Renal cortical epithelial cell (primary cell): Measurements from ENCODE around the gene PARP6. TPM values are rescaled to one million over a fixed set of nuclear protein-coding genes. Genes with fewer than 3 reads are reported as not detected.

ENCODE experiments used
- DNase-seq: peaks from one replicate; pipeline ENCODE4 v3.0.0-alpha.2; 2011; ENCODE audit warnings: low read depth
- total RNA-seq: library from RNA; depleted of rRNA; stranded (reverse); fragments of >200 nt; gene quantifications from 2 replicates; pipeline ENCODE4 v1.2.3, GENCODE V29; 2014

PARP6 gene
- total RNA-seq, 1 donor from 2014 or later = 22.3 TPM

- peak; percentile 78 for DNase-seq
Measured at GRCh38 chr15:72231833-72232478, 40.4 kb downstream of the PARP6 start.

- DNase-seq = peak; percentile 86
Measured at GRCh38 chr15:72231066-72231832, 41.1 kb downstream of the PARP6 start, which contains the start of gene PKM. Gene PKM, minus strand, starts transcription at chr15:72231190. Its CDS starts 12,093 bp downstream, at chr15:72219097.

DNA sequence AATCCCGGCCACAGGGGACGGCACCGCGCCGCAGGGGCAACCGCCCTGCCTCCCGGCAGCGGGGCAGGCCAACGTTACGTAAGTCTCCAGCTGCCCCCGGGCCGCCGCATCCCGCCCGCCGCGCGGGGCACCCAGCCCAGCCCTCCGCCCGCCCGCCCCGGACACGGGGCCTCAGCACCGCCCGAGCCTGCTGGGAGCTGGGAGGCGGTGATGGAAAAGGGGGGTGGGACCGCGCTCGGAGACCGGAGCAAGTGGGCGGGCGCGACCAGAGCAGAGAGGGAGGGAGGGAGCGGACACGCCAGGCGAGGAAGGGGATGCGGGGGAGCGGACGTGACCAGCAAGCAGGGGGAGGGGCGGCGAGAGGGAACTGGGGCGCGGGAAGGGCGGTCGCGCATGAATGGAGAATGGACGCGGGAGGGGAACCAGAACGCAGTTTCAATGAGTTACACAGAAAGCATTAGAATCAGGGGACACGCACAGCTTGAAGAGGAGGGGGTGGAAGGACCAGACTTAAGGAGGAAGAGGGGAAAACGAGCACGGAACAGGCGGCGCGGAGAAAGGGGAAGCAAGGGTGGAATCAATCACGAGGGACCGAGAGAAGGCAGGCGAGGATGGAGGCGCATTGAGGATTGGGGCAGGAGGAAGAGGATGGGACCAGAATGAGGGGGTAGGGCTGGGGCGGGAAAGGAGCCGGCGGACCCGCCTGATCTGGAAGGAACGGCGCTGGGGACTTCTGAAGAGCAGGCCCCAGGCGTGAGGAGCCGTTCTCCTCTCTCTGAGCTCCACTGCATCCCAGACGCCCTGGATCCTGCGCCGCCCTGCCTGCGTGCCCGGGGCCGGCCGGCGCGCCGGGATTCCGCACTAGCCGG lies 41.9 kb downstream of the PARP6 start:
- peak; percentile 65 for DNase-seq

- no peak for DNase-seq
Measured at GRCh38 chr15:72229947-72230196, 42.5 kb downstream of the PARP6 start.

DNA sequence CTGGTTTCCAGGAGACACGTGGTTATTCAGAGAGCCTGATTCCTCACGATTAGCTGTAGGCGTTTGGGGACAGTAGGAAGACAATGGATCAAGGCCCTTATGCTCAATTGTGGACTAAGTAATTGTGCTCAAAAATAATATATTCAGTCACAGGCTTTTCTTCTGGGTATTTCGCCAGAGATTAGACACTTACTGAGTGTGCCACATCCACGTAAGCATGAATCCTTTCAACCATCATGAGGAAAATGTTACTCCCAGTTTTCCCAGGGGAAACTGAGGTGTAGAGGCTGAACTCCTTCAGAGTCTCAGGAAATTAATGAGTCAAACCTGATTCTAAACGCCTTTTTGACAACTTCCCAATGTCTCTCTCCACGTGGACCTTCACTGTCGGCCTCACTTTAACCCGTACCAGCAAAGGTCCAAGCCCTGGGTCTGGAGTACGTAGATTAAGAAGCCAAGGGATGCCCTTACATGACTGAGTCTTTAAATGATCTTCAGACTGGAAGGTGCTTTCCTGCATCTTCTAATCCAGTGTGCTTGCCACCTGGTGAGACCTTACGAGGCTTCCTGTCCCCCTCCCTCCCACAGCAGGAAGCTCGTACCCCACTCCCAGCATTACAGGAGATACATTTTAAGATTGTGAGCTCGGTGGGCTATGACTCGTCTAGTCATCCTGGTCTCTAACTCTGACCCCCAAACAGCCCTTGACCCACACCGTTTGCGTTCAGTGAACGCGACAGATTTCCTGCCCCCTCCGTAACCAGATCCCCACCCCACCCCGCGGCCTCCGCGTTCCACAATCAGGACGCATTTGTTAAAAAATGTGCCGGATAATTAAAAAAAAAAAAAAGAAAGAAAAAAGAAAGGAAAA lies 43.0 kb downstream of the PARP6 start:
- no peak for DNase-seq

GRCh38 chr15:72227720-72228119 lies 44.6 kb downstream of the PARP6 start:
- no peak for DNase-seq

- peak; percentile 90 for DNase-seq
Measured at GRCh38 chr15:72227192-72227586, 45.2 kb downstream of the PARP6 start.

GRCh38 chr15:72223278-72223677 lies 49.1 kb downstream of the PARP6 start:
- DNase-seq = no peak

DNA sequence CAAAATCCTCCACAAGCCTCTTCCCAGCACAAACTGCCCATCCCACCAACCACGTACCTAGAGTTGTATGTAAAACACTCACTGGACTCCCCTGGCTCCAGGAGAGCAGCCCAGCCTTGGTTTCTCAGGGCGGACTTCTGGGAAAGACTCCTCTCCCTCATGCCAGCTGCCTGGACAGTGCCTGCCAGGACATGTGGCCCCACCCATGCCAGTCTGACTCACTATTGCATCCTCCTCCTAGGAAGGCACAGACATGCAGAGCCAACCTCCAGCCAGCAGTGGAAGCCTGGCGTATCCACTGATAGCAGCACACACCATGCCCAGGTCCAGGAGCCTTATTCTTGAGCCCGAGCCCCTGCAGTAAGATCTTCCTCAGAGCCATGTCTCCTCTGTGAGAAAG lies 50.0 kb downstream of the PARP6 start:
- DNase-seq = peak; percentile 70

DNA sequence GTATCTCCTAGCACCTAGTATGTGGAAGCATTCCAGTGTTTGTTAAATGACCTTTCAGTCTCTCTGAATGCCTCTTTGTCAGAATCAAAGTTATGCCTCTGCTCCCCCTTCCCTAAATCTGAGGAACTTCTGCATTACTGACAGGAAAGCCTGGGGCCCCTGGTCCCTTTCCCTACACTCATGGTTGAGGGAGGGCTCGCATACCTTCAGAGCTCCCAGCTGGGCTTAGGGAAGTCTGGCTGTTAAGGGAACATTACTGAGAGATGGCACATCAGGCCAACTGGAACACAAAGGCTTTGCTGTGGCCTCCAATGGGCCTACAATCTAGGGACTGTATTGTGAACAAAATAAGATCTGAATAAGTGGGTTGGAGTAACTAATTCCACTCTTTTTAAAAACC lies 51.7 kb downstream of the PARP6 start:
- no peak for DNase-seq

GRCh38 chr15:72217216-72217615 lies 55.1 kb downstream of the PARP6 start:
- no peak for DNase-seq

DNA sequence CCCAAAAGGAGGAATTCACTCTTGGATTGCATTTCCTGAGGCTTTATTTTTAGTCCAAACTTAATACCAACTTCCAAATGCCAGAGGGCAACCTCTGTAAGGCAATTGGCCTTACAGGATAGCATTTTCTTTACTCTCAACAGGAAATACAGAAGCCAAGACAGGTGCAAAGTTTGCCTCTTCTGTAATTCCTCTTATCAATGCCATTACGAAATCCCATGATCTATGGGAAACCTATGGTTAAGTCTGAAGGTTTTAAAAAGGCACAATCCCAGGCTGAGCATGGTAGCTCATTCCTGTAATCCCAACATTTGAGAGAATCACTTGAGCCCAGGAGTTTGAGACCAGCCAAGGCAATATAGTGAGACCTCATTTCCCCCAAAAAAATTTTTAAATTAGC lies 56.3 kb downstream of the PARP6 start:
- DNase-seq = no peak

- no peak for DNase-seq
Measured at GRCh38 chr15:72207558-72208085, 64.7 kb downstream of the PARP6 start.

GRCh38 chr15:72206677-72207000 lies 65.7 kb downstream of the PARP6 start:
- DNase-seq = no peak

- no peak for DNase-seq
Measured at GRCh38 chr15:72205896-72206676, 66.3 kb downstream of the PARP6 start.

- DNase-seq = no peak
Measured at GRCh38 chr15:72205273-72205672, 67.1 kb downstream of the PARP6 start.

- DNase-seq = peak; percentile 95
Measured at GRCh38 chr15:72203507-72203837, 68.9 kb downstream of the PARP6 start.

- DNase-seq = no peak
Measured at GRCh38 chr15:72202801-72203506, 69.4 kb downstream of the PARP6 start.

DNA sequence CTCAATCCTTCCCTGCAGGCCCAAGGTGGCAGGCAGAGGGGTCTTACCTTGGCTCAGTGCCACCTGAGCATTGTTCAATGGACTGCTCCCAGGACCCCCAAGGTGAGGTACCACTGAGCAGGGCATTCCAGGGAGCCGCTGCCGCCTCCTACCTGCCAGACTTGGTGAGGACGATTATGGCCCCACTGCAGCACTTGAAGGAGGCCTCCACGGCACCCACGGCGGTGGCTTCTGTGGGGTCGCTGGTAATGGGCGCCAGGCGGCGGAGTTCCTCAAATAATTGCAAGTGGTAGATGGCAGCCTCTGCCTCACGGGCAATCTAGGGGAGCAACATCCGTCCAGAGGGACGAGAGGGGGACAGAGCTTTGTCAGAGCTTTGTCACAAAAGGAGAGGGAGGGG lies 70.1 kb downstream of the PARP6 start:
- DNase-seq = no peak

DNA sequence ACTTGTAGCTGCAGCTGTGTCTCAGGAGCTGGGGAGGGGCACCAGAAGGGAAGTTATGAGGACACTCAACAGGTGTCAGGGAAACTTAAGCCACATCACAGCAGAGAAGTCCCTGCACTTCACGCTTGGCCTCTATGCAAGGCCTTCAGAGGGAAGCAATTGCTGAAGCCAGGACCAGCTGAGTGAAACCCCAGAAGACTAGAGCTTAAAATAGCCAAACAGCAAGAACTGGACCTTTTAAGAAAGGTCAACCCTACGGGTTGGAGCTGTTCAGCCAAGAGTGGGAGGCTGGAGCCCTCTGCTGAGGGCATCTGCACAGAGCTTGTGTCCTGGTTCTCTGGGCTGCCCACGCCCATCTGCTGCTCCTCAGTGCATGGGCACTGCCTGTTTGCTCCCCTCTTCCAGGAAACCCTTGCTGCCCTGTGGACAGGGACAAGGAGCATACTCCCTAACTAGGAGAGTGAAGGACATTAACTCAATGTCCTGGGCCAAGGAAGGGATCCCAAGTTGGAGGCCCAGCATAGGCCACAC lies 70.9 kb downstream of the PARP6 start:
- no peak for DNase-seq
